Esophagus squamous epithelium (tissue), 5 donors: ENCODE measurements around the gene FN3K. TPM values are rescaled to one million over a fixed set of nuclear protein-coding genes. Genes with fewer than 3 reads are reported as not detected.

Source experiments
- DNase-seq: peaks from one replicate; lab custom pipeline; 2025; lab: John Stamatoyannopoulos, UW
- H3K27ac ChIP-seq, 4 donors: fragments of 200-600 bp; sonication (generic); one replicate each; pipeline ENCODE4 v1.5.1; 2016 to 2019; ENCODE audit warnings: mild to moderate bottlenecking in 1 of 4
- H3K27me3 ChIP-seq, 4 donors: fragments of 200-600 bp; sonication (generic); 1 replicate in 3 of 4; 2 replicates in 1 of 4; pipeline versions ENCODE4 v1.5.1 to v1.6.0; 2017 to 2021; ENCODE audit warnings: antibody characterized with exemption in 1 of 4
- H3K36me3 ChIP-seq, 3 donors: fragments of 200-600 bp; sonication (generic); one replicate each; pipeline ENCODE4 v1.5.1; 2016 to 2019
- H3K4me1 ChIP-seq, 3 donors: fragments of 200-600 bp; sonication (generic); one replicate each; pipeline ENCODE4 v1.5.1; 2017 to 2019
- H3K4me3 ChIP-seq, 4 donors: fragments of 200-600 bp; sonication (generic); 1 replicate in 3 of 4; 2 replicates in 1 of 4; pipeline ENCODE4 v1.5.1; 2016 to 2019; ENCODE audit warnings: mild to moderate bottlenecking in 2 of 4, moderate library complexity in 1 of 4
- H3K9me3 ChIP-seq, 3 donors: fragments of 200-600 bp; sonication (generic); one replicate each; pipeline ENCODE4 v1.5.1; 2016 to 2019
- POLR2A ChIP-seq, 4 donors: fragments of 450-650 bp; IDR thresholded peaks; one replicate each; pipeline ENCODE4 v1.6.1; 2017; ENCODE audit warnings: antibody characterized with exemption in 4 of 4, mild to moderate bottlenecking in 4 of 4, moderate library complexity in 3 of 4
- WGBS, 2 donors: methylation state at CpG; one replicate each; pipeline ENCODE4 v1.1.5; 2018; 5-methylcytosine and 5-hydroxymethylcytosine counted together
- intact Hi-C: fragments of 100-400 bp; cut with DNase I; formaldehyde crosslinking; loops from one replicate; pipeline ENCODE4 v1.15.0; 2022
- total RNA-seq, 4 donors: library from RNA; depleted of rRNA; stranded (reverse); fragments of >200 nt; gene quantifications; one replicate each; pipeline ENCODE4 v1.1.0, GENCODE V29; 2016
- TF ChIP-seq, protein P1 (sequence below), 6 experiments: fragments of 450-650 bp in 4 of 6; fragments of 200-600 bp in 2 of 6; sonication (generic) in 2 of 6; IDR thresholded peaks; one replicate each; pipeline ENCODE4 v1.5.1; 2016 to 2019; ENCODE audit warnings: antibody characterized with exemption in 6 of 6, mild to moderate bottlenecking in 4 of 6, moderate library complexity in 4 of 6
- donor health status: DM: yes; HTN: yes; CAD: no.

The FN3K gene
- total RNA-seq, result 10 to 100 TPM in 1 of 4 donors, 1 to 10 TPM in 1, under 1 TPM in 1, not detected in 1; 0.44 to 10.2 (median 2.3) TPM

DNA sequence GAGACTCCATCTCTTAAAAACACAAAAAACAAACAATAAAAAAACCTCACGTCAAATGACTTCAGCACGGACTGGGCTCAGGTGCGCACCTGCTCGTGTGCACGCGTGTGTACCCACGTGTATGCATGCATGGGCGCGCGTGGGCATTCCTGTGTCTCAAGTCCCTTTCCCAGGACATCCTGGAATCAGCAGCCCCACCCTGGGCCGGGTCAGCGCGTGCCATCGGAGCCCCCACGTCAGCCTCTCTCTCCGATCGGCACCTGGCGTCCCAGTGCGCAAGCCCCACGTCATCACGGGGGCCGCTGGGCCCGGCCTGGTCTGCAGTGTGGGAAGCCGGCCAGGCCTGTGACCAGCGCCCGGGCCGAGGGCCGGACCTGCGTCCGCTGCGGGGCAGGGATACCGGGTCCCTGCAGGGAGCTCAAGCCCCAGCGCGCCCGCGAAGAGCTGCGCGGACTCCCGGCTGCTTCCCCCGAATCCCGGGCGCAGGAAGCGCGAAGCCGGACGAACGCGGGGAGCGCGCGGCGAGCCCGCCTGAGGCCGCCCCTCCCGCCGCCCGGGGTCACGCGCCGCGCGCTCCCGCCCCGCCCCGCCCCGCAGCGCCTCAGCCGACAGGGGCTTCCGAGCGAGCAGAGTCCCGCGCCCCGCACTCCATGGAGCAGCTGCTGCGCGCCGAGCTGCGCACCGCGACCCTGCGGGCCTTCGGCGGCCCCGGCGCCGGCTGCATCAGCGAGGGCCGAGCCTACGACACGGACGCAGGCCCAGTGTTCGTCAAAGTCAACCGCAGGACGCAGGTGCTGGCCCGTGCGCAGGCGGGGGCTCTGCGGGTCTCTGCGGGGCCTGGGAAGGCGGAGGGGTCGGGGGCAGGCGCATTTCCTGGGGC lies at the start of gene FN3K:
Gene FN3K (plus strand): TSS at position 629 of the 880 bp plus-strand sequence. CDS start 22 bp downstream, at position 651.
- peak within 1 kb of the TSS; percentile 57 to 93 (median 65) for H3K4me3 ChIP-seq
- 5 to 31% methylated on average over 3 to 43 of the region's 101 CpGs for WGBS, 2 donors
- DNase-seq, result no peak
- peak within 1 kb of the TSS; percentile 53 to 85 (median 78) for H3K27ac ChIP-seq
- intact Hi-C loops, result no loop called here
- H3K4me1 ChIP-seq, result peaks cover 10 to 24% (median 15%) of the 10 kb centered on the region in 3 donors
- peaks cover 0 to 16% (median 6%) of the 10 kb centered on the region in 3 donors for H3K9me3 ChIP-seq
- no peaks in the 10 kb centered on the region for H3K27me3 ChIP-seq
- TF ChIP-seq, protein P1, sequence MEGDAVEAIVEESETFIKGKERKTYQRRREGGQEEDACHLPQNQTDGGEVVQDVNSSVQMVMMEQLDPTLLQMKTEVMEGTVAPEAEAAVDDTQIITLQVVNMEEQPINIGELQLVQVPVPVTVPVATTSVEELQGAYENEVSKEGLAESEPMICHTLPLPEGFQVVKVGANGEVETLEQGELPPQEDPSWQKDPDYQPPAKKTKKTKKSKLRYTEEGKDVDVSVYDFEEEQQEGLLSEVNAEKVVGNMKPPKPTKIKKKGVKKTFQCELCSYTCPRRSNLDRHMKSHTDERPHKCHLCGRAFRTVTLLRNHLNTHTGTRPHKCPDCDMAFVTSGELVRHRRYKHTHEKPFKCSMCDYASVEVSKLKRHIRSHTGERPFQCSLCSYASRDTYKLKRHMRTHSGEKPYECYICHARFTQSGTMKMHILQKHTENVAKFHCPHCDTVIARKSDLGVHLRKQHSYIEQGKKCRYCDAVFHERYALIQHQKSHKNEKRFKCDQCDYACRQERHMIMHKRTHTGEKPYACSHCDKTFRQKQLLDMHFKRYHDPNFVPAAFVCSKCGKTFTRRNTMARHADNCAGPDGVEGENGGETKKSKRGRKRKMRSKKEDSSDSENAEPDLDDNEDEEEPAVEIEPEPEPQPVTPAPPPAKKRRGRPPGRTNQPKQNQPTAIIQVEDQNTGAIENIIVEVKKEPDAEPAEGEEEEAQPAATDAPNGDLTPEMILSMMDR (IDR thresholded peaks at IDR 0.05), result no peak
- peak in 1 of 4 donors; percentile 26 for TF ChIP-seq POLR2A (IDR thresholded peaks at IDR 0.05)
- peaks cover 0 to 45% (median 0%) of the 10 kb centered on the region in 3 donors for H3K36me3 ChIP-seq

- Histone ChIP-seq H3K36me3 (peaks cover 0 to 20% (median 0%) of the 10 kb centered on the region in 3 donors), H3K27me3 (no peaks in the 10 kb centered on the region), H3K27ac (peak overlapping the region in 1 of 4 donors; percentile 9), H3K4me1 (no peaks in the 10 kb centered on the region), H3K9me3 (peaks cover 0 to 7% (median 0%) of the 10 kb centered on the region in 3 donors), H3K4me3 (no peak overlapping the region)
- intact Hi-C loops, result no loop called here
- DNase-seq, result no peak
- TF ChIP-seq POLR2A (IDR thresholded peaks at IDR 0.05), result no peak
- TF ChIP-seq, protein P1 (IDR thresholded peaks at IDR 0.05), result no peak
- 90 to 94% methylated on average over 9 to 14 of the region's 19 CpGs for WGBS, 2 donors
Observed at GRCh38 chr17:82686366-82687324, 48.8 kb upstream of the FN3K start.

DNA sequence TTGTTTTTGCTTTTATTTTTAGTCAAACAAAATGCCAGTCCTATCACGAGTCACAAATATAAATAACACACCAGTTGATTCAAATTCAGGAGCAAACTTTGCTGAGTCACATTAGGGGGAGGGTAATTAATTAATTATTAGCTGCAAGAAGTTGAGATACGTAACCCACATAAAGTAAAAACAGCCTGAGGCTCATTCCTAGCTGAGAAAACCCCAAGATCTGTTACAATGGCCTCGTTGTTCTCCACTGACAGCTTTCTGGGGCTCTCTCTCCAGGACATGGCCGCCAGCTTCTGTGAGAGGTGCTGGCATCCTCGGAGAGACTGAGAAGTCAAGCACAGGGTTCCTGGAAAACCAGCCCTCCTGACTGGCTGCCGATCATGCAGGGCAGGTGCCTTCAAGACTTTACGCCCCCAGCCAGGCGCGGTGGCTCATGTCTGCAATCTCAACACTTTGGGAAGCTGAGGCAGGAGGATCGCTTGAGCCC lies 48.0 kb upstream of the FN3K start:
- H3K27ac ChIP-seq, result peak overlapping the region in 1 of 4 donors; percentile 6
- no peak for DNase-seq
- H3K9me3 ChIP-seq, result no peaks in the 10 kb centered on the region
- H3K4me3 ChIP-seq, result no peak overlapping the region
- H3K27me3 ChIP-seq, result no peaks in the 10 kb centered on the region
- H3K36me3 ChIP-seq, result peaks cover 0 to 24% (median 0%) of the 10 kb centered on the region in 3 donors
- 41 to 56% methylated on average over 6 of the region's 10 CpGs for WGBS, 2 donors
- H3K4me1 ChIP-seq, result no peaks in the 10 kb centered on the region
- intact Hi-C loops, result no loop called here
- no peak for TF ChIP-seq POLR2A (IDR thresholded peaks at IDR 0.05)
- TF ChIP-seq, protein P1 (IDR thresholded peaks at IDR 0.05), result no peak

DNA sequence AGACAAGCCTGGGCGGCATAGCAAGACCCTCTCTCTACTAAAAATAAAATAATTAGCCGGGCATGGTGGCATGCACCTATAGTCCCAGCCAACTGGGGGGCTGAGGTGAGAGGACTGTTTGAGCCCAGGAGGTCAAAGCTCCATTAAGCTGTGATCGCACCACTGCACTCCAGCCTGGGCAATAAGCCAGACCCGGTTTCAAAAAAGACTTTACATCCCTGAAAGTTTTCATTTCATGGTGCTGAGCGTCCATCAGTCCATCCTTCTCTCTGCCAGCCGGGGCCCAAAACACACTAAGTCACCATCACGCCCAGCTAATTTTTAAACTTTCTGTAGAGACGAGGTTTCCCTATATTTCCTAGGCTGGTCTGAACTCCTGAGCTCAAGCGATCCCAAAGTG lies 47.5 kb upstream of the FN3K start:
- Histone ChIP-seq H3K4me3 (no peak overlapping the region), H3K27ac (peak overlapping the region in 1 of 4 donors; percentile 6), H3K36me3 (peaks cover 0 to 24% (median 0%) of the 10 kb centered on the region in 3 donors), H3K4me1 (no peaks in the 10 kb centered on the region), H3K27me3 (no peaks in the 10 kb centered on the region), H3K9me3 (no peaks in the 10 kb centered on the region)
- DNase-seq, result no peak
- intact Hi-C loops, result no loop called here
- WGBS, 2 donors, result 91 to 94% methylated on average over 5 to 8 of the region's 9 CpGs
- TF ChIP-seq POLR2A (IDR thresholded peaks at IDR 0.05), result no peak
- TF ChIP-seq, protein P1 (IDR thresholded peaks at IDR 0.05), result no peak
